OCI-LY7 (cell line): ENCODE results near the gene TSPO.

Source experiments
- EZH2phosphoT487 ChIP-seq: fragments of 200-600 bp; sonication (generic); IDR thresholded peaks from 2 replicates; pipeline ENCODE4 v1.6.1; 2018; ENCODE audit warnings: low read depth, borderline replicate concordance, mild to moderate bottlenecking, mixed run types, antibody characterized with exemption, low read length, moderate library complexity, mixed read lengths
- TF ChIP-seq, protein P1 (sequence below): fragments of 200-600 bp; sonication (generic); conservative IDR thresholded peaks from 2 replicates; pipeline ENCODE4 v1.5.1; 2014; ENCODE audit warnings: mild to moderate bottlenecking, antibody characterized with exemption, low read length, moderate library complexity, mixed read lengths

DNA sequence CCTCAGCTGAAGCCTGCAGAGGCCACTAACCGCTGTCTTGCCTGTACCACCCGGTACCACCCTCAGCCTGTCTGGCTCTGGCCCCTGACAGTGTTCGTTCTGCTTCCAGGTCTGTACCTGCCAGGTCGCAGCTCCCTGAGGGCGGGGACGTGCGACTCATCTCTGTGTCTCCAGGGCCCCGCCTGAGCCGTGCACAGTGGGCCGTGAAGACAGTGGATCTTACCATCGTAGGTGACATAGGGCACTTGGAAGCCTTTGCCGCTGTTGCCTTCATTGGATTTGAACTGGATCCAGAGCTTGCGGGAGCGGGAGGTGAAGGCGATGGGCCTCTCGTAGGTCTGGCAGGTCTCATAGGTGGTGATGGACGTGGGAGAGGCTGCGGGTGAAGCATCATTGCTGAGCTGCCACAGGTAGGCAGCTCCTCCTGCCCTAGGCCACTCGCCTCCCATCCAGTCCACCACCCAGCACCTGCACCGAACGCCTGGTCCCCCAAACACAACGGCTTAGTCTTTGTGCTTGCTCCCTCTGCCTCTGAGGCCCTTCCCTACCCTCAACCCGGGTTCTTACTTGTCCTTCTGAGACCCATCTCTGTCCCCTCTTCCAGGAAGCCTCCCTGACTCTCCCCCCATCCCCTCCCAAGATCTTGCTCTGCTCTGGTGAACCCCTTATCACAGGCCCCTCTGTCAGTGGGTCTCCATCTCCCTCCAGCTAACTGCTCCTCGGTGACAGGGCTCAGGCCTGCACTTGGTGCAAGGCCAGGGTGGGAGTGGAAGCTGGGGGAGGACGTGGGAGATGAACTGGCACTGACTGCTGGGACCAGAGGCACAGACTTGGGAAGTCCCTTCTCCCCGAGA is 56.7 kb downstream of the TSPO start:
- TF ChIP-seq, protein P1, sequence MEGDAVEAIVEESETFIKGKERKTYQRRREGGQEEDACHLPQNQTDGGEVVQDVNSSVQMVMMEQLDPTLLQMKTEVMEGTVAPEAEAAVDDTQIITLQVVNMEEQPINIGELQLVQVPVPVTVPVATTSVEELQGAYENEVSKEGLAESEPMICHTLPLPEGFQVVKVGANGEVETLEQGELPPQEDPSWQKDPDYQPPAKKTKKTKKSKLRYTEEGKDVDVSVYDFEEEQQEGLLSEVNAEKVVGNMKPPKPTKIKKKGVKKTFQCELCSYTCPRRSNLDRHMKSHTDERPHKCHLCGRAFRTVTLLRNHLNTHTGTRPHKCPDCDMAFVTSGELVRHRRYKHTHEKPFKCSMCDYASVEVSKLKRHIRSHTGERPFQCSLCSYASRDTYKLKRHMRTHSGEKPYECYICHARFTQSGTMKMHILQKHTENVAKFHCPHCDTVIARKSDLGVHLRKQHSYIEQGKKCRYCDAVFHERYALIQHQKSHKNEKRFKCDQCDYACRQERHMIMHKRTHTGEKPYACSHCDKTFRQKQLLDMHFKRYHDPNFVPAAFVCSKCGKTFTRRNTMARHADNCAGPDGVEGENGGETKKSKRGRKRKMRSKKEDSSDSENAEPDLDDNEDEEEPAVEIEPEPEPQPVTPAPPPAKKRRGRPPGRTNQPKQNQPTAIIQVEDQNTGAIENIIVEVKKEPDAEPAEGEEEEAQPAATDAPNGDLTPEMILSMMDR, result no peak
- no peak for TF ChIP-seq EZH2phosphoT487
